ENCODE results near the gene TTC27.

The TTC27 gene

DNA sequence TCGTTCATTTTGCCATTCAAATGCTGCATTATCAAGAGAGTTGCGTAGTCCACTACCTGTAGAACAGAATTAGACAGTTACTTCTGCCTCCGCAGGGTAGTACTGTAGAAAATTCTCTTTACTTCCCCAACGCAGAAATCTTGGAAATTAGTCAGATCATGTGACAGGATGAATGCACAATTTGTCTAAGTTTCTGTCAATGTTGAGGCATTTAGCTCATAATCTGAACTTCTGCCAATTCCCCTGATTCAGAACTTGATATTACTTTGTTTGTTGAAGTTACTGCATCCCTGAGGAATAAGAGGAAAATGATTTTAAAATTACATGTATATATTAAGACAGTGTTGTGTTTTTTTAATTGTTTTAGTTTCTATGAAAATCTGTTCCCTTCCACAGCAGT lies 83.4 kb downstream of the TTC27 start:
- ChIA-PET CTCF (no interaction called here), POLR2A (no interaction called here)
- no peak for TF ChIP-seq ELF4 (IDR thresholded peaks at IDR 0.05)
- no peak for TF ChIP-seq ZNF384 (IDR thresholded peaks at IDR 0.05)
- TF ChIP-seq BHLHE40 (IDR thresholded peaks at IDR 0.05; ENCODE audit: borderline replicate concordance) = no peak
- TF ChIP-seq HDGF (IDR thresholded peaks at IDR 0.05; ENCODE audit: borderline replicate concordance) = no peak
- TF ChIP-seq NFRKB (IDR thresholded peaks at IDR 0.05) = no peak
- TF ChIP-seq CTBP1 (IDR thresholded peaks at IDR 0.05; ENCODE audit: borderline replicate concordance) = no peak
- TF ChIP-seq LEF1 (IDR thresholded peaks at IDR 0.05; ENCODE audit: borderline replicate concordance) = no peak
- no peak for DNase-seq (ENCODE audit: extremely low spot score)

DNA sequence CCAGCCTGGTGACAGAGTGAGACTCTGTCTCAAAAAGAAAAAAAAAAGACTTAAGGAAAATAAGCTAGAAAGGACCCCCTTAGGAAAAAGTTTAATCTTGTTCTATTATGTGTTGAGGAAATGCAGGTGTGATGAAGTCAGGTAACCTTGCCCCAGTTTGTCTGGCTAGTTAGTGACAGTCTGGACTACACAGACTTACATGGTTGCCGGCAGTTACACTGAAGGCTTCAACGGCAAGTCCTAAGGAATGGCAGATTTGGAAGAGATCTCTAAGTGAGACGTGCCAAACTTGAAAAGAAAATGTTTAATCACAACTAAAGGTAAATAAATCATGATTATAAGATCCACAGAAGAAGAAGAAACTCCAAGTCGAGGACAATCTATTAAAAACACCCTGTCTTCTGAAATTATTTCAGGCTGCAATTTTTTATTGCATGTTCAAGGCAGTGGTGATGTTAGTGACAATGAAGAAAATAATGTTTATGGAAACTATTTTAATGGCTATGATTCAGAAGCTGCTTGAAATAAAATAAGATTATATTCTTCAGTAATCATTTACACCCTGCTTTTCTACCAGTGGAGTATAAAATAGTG lies 84.2 kb downstream of the TTC27 start:
- DNase-seq (ENCODE audit: extremely low spot score) = no peak
- ChIA-PET CTCF (no interaction called here), POLR2A (no interaction called here)
- TF ChIP-seq SUZ12 (IDR thresholded peaks at IDR 0.05) (no peak), FOXM1 (IDR thresholded peaks at IDR 0.05; ENCODE audit: borderline replicate concordance) (no peak), TARDBP (IDR thresholded peaks at IDR 0.05) (no peak), LEF1 (IDR thresholded peaks at IDR 0.05; ENCODE audit: borderline replicate concordance) (no peak), FOXK2 (IDR thresholded peaks at IDR 0.05) (no peak), ZNF384 (IDR thresholded peaks at IDR 0.05) (no peak), BHLHE40 (IDR thresholded peaks at IDR 0.05; ENCODE audit: borderline replicate concordance) (no peak), SP1 (IDR thresholded peaks at IDR 0.05) (no peak), HDGF (IDR thresholded peaks at IDR 0.05; ENCODE audit: borderline replicate concordance) (no peak), L3MBTL2 (conservative IDR thresholded peaks at IDR 0.05) (no peak), NFRKB (IDR thresholded peaks at IDR 0.05) (no peak), ELF4 (IDR thresholded peaks at IDR 0.05) (no peak), CTBP1 (IDR thresholded peaks at IDR 0.05; ENCODE audit: borderline replicate concordance) (no peak), ARNT (IDR thresholded peaks at IDR 0.05) (no peak), FOXA1 (IDR thresholded peaks at IDR 0.05) (no peak)
- TF ChIP-seq, protein P1, sequence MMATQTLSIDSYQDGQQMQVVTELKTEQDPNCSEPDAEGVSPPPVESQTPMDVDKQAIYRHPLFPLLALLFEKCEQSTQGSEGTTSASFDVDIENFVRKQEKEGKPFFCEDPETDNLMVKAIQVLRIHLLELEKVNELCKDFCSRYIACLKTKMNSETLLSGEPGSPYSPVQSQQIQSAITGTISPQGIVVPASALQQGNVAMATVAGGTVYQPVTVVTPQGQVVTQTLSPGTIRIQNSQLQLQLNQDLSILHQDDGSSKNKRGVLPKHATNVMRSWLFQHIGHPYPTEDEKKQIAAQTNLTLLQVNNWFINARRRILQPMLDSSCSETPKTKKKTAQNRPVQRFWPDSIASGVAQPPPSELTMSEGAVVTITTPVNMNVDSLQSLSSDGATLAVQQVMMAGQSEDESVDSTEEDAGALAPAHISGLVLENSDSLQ (IDR thresholded peaks at IDR 0.05) = no peak

DNA sequence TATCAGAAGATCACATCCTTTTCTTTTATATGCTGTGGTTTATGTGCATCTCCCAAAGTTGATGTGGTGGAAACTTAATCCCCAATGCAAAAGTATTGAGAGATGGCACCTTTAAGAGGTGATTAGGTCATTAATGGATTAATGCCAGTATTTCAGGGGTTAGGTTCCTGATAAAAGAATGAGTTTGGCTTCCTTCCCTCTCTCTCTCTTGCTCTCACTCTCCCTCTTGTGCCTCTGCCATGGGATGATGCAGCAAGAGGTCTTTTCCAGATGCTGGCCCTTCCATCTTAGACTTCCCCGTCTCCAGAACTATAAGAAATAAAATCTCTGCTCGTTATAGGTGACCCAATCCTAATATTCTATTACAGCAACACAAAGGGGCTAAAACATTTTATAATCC lies 85.0 kb downstream of the TTC27 start:
- POLR2A ChIA-PET = no interaction called here
- TF ChIP-seq NFRKB (IDR thresholded peaks at IDR 0.05) = no peak
- TF ChIP-seq, protein P1 (IDR thresholded peaks at IDR 0.05) = no peak
- TF ChIP-seq HDGF (IDR thresholded peaks at IDR 0.05; ENCODE audit: borderline replicate concordance) = no peak
- no peak for TF ChIP-seq CTBP1 (IDR thresholded peaks at IDR 0.05; ENCODE audit: borderline replicate concordance)
- no peak for TF ChIP-seq LEF1 (IDR thresholded peaks at IDR 0.05; ENCODE audit: borderline replicate concordance)
- TF ChIP-seq FOXK2 (IDR thresholded peaks at IDR 0.05) = no peak
- no peak for DNase-seq (ENCODE audit: extremely low spot score)
- CTCF ChIA-PET = no interaction called here

DNA sequence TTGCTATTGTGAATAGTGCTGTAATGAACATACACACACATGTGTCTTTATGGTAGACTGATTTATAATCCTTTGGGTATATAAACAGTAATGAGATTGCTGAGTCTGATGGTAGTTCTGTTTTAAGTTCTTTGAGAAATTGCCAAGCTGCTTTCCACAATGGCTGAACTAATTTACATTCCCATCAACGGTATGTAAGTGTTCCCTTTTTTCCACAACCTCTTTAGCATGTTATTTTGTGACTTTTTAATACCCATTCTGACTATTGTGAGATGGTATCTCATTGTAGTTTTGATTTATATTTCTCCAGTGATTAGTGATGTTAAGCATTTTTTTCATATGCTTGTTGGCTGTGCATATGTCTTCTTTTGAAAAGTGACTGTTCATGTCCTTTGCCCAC lies 86.7 kb downstream of the TTC27 start:
- DNase-seq (ENCODE audit: extremely low spot score) = no peak
- TF ChIP-seq, protein P1 (IDR thresholded peaks at IDR 0.05) = no peak
- no peak for TF ChIP-seq ARNT (IDR thresholded peaks at IDR 0.05)
- TF ChIP-seq ELF4 (IDR thresholded peaks at IDR 0.05) = no peak
- no peak for TF ChIP-seq L3MBTL2 (conservative IDR thresholded peaks at IDR 0.05)
- no peak for TF ChIP-seq FOXA1 (IDR thresholded peaks at IDR 0.05)
- no peak for TF ChIP-seq ZNF384 (IDR thresholded peaks at IDR 0.05)
- no peak for TF ChIP-seq BHLHE40 (IDR thresholded peaks at IDR 0.05; ENCODE audit: borderline replicate concordance)
- TF ChIP-seq CTBP1 (IDR thresholded peaks at IDR 0.05; ENCODE audit: borderline replicate concordance) = no peak
- TF ChIP-seq TARDBP (IDR thresholded peaks at IDR 0.05) = no peak
- no peak for TF ChIP-seq HDGF (IDR thresholded peaks at IDR 0.05; ENCODE audit: borderline replicate concordance)
- no peak for TF ChIP-seq FOXK2 (IDR thresholded peaks at IDR 0.05)
- ChIA-PET CTCF (no interaction called here), POLR2A (no interaction called here)

DNA sequence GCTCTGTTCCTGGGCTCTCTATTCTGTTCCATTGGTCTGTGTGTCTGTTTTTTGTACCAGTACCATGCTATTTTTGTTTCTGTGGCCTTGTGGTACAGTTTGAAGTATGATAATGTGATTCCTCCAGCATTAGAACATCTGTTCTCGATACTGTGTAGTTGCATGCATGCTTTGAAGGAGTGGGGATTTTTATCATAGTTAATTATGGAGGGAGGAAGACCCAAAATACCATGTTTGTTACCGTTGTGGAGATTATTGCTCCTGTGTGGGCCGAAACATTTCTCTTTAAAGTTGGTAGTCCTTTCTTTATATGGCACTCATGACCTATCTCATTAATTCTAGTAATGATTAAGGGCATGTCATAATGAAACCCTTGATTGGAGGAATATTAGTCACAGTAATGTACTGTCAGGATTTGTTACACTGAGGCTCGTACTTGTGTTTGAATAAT lies 87.6 kb downstream of the TTC27 start:
- ChIA-PET CTCF (no interaction called here), POLR2A (no interaction called here)
- no peak for DNase-seq (ENCODE audit: extremely low spot score)
- TF ChIP-seq FOXK2 (IDR thresholded peaks at IDR 0.05) (no peak), NFRKB (IDR thresholded peaks at IDR 0.05) (no peak), SUZ12 (IDR thresholded peaks at IDR 0.05) (no peak), CTBP1 (IDR thresholded peaks at IDR 0.05; ENCODE audit: borderline replicate concordance) (no peak), BHLHE40 (IDR thresholded peaks at IDR 0.05; ENCODE audit: borderline replicate concordance) (no peak), LEF1 (IDR thresholded peaks at IDR 0.05; ENCODE audit: borderline replicate concordance) (no peak), ELF4 (IDR thresholded peaks at IDR 0.05) (no peak), HDGF (IDR thresholded peaks at IDR 0.05; ENCODE audit: borderline replicate concordance) (no peak), FOXA1 (IDR thresholded peaks at IDR 0.05) (no peak), FOXM1 (IDR thresholded peaks at IDR 0.05; ENCODE audit: borderline replicate concordance) (no peak)
- TF ChIP-seq, protein P1 (IDR thresholded peaks at IDR 0.05) = no peak

DNA sequence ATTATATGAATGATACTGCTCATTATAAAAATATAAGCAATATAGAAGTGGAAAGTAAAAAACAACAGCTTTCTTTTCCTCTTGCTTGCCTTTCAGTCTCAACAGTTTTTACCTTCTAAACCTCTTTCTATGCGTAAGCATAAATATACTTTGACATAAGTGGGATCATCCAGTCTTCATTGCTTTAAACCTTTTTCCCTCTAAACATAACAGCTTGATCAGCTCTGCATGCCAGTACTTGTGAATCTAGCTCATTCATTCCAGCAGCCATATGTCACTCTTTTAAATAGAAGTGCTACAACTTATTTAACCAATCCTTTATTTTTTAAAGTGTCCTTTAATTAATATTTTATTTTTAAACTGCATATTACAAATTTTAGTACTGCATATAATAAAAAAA lies 88.1 kb downstream of the TTC27 start:
- CTCF ChIA-PET = no interaction called here

More for the DNA sequence above, 88.1 kb downstream of the TTC27 start:
- POLR2A ChIA-PET = no interaction called here
- TF ChIP-seq ZNF384 (IDR thresholded peaks at IDR 0.05) (no peak), L3MBTL2 (conservative IDR thresholded peaks at IDR 0.05) (no peak), FOXM1 (IDR thresholded peaks at IDR 0.05; ENCODE audit: borderline replicate concordance) (no peak), ARNT (IDR thresholded peaks at IDR 0.05) (no peak), BHLHE40 (IDR thresholded peaks at IDR 0.05; ENCODE audit: borderline replicate concordance) (no peak), CTBP1 (IDR thresholded peaks at IDR 0.05; ENCODE audit: borderline replicate concordance) (no peak), ELF4 (IDR thresholded peaks at IDR 0.05) (no peak), HDGF (IDR thresholded peaks at IDR 0.05; ENCODE audit: borderline replicate concordance) (no peak), FOXA1 (IDR thresholded peaks at IDR 0.05) (no peak), FOXK2 (IDR thresholded peaks at IDR 0.05) (no peak), LEF1 (IDR thresholded peaks at IDR 0.05; ENCODE audit: borderline replicate concordance) (no peak), NFRKB (IDR thresholded peaks at IDR 0.05) (no peak), TARDBP (IDR thresholded peaks at IDR 0.05) (no peak), SUZ12 (IDR thresholded peaks at IDR 0.05) (no peak), SP1 (IDR thresholded peaks at IDR 0.05) (no peak)
- TF ChIP-seq, protein P1 (IDR thresholded peaks at IDR 0.05) = no peak
- DNase-seq (ENCODE audit: extremely low spot score) = no peak

Data from HEK293T (cell line).